Retinal pigment epithelial cell (primary cell): Measurements from ENCODE around the gene WDPCP.

Source experiments
- DNase-seq: peaks from one replicate; pipeline ENCODE4 v3.0.0-alpha.2; 2010; ENCODE audit warnings: low read depth
- H3K4me3 ChIP-seq: 2 replicates; pipeline ENCODE4 v1.5.1; 2011; ENCODE audit warnings: mild to moderate bottlenecking, low read length, control low read depth, moderate library complexity
- TF ChIP-seq, protein P1 (sequence below): conservative IDR thresholded peaks from 2 replicates; pipeline ENCODE4 v1.5.1; 2011; ENCODE audit warnings: low read depth, low read length, control low read depth, inconsistent platforms

The WDPCP gene

DNA sequence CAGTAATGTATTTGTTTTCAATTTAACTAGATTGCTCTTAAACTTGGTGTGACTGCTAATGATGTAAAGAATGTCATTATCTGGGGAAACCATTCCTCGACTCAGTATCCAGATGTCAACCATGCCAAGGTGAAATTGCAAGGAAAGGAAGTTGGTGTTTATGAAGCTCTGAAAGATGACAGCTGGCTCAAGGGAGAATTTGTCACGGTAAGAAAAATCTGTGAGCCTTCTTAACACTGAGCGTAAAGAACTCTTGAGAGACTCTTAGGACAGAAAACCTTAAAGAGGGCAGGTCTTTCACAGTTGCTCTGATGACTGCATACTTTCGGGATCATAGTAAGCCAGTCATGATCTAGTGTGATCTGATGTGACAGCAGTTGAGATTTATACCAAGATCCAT is 16.4 kb upstream of the WDPCP start:
- TF ChIP-seq, protein P1, sequence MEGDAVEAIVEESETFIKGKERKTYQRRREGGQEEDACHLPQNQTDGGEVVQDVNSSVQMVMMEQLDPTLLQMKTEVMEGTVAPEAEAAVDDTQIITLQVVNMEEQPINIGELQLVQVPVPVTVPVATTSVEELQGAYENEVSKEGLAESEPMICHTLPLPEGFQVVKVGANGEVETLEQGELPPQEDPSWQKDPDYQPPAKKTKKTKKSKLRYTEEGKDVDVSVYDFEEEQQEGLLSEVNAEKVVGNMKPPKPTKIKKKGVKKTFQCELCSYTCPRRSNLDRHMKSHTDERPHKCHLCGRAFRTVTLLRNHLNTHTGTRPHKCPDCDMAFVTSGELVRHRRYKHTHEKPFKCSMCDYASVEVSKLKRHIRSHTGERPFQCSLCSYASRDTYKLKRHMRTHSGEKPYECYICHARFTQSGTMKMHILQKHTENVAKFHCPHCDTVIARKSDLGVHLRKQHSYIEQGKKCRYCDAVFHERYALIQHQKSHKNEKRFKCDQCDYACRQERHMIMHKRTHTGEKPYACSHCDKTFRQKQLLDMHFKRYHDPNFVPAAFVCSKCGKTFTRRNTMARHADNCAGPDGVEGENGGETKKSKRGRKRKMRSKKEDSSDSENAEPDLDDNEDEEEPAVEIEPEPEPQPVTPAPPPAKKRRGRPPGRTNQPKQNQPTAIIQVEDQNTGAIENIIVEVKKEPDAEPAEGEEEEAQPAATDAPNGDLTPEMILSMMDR, result no peak
- DNase-seq, result no peak
- H3K4me3 ChIP-seq, result no peak overlapping the region

DNA sequence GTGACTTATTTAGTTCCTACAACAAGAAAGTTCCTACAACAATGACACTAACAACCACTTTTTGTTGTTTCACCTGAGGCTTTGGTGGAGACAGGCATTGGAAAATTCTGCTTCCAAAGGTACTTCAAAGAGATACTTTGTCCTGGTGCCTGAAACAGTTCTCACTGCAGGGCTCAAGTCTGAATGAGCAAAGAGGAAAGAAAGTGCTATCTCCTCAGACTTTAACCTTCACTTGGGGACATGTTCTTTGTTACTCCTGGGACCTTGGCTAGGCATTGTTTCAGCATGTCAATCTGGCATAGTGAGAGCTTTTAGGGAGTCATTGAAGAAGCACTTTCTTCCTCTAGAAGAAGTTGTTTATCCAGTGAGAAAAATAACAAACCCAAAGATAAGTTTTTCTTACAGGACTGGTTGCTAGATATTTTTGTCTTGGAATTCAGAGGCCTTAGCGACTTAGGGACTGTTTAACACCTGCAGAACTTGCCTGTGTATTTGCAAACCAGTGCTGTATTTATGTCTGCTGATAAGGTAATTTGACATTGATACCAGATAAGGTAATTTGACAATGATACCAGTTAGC is 12.7 kb upstream of the WDPCP start:
- H3K4me3 ChIP-seq, result no peak overlapping the region
- no peak for DNase-seq
- TF ChIP-seq, protein P1, result no peak

DNA sequence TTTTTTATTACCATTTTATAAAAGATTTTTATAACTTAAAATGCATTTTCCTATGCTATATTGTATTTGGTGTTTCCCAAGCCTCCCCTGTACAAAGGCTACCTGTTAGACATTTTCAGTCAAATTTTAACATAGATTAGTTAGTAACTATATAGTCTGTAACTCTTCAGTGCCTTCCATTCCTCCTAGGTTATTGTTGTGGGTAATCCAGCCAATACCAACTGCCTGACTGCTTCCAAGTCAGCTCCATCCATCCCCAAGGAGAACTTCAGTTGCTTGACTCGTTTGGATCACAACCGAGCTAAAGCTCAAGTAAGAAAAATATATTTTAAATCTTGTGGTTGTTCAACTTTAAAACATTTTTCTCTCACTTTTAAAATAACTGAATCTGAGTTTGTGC is 10.7 kb upstream of the WDPCP start:
- TF ChIP-seq, protein P1, result no peak
- H3K4me3 ChIP-seq, result no peak overlapping the region
- DNase-seq, result no peak

DNA sequence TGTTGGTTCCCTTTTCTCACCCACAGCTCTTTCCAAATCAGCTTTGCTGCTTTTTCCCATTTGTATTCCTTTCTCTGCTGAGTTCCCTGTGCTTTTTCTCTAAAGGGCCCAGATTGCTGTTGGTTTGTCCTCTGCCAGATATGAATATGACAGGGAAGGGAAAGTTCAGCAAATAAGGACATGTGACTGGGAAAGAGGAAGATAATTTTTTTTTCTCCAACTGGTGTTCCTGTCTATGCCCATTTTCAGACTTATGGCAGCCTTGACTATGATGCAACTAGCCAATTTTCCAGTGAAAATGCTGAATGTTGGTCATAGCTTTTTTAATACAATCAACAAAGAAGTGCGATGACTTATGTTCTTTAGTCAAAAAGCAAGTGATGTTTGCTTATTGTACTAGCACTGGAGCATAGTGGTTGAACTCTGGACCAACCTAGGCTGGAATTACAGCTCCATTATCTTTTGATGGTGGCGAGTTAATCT is 8.2 kb upstream of the WDPCP start:
- DNase-seq, result no peak
- no peak overlapping the region for H3K4me3 ChIP-seq
- TF ChIP-seq, protein P1, result no peak

DNA sequence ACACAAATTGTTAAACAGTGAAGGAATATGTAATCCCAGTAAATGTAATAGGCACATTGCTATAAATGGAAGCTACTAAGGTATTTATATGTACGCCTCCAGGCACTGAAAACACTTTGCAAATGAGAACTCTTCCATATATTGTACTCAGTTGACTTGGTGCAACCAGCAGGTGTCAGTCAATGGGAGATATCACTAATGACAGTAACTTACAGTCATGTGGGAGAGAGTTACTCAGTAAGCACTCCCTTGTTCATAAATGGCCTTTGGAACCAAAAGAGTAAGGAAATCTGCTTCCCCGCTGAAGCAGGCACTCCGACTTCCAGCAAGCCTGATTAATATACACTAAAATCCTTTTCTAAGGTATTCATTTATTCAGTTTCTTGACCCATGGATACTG is 6.4 kb upstream of the WDPCP start:
- H3K4me3 ChIP-seq, result no peak overlapping the region
- TF ChIP-seq, protein P1, result no peak
- no peak for DNase-seq

DNA sequence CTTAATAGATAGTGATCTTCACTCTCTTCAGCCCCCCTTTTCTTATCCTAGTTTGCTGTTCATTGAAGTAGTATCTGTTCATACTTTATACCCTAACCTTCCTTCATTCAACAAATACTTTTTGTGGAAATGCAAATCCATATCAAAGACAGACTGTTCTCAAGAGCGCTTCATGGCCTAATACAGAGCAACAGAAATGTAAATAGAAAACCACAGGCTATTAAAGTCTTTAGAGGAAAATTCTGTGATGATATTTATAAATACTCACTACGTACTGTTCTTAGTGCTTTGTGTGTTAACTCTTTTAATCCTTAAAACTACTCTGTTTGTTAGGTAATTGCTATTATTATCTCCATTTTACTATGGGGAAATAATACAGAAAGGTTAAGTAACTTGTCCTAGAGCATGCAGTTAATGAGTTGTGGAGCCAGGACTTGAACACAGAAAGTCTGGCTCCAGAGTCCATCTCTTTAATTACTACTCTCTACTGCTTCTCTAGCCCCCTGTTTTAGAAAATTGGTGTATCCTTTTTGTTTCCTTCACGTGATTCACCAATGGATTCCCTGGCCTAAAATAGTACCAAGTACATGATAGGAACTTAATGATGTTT is 3.4 kb upstream of the WDPCP start:
- no peak overlapping the region for H3K4me3 ChIP-seq
- DNase-seq, result no peak
- TF ChIP-seq, protein P1, result no peak
